Vagina (tissue), 2 donors: ENCODE results near the gene SYNPO. TPM values are rescaled to one million over a fixed set of nuclear protein-coding genes. Genes with fewer than 3 reads are reported as not detected.

ENCODE experiments used
- DNase-seq, 2 donors: peaks; one replicate each; pipeline ENCODE4 v3.0.0-alpha.2; 2017; ENCODE audit errors: extremely low spot score in 2 of 2
- H3K27ac ChIP-seq: fragments of 200-600 bp; sonication (generic); one replicate; pipeline ENCODE4 v1.5.1; 2019
- H3K27me3 ChIP-seq: fragments of 200-600 bp; sonication (generic); one replicate; pipeline ENCODE4 v1.5.1; 2019
- H3K36me3 ChIP-seq, 2 donors: fragments of 200-600 bp; sonication (generic); one replicate each; pipeline ENCODE4 v1.5.1; 2017 to 2019
- H3K4me1 ChIP-seq: fragments of 200-600 bp; sonication (generic); one replicate; pipeline ENCODE4 v1.5.1; 2019
- H3K4me3 ChIP-seq, 2 donors: fragments of 200-600 bp; sonication (generic); 1 replicate in 1 of 2; 2 replicates in 1 of 2; pipeline ENCODE4 v1.5.1; 2016 to 2019
- H3K9me3 ChIP-seq: fragments of 200-600 bp; sonication (generic); one replicate; pipeline ENCODE4 v1.5.1; 2019
- POLR2A ChIP-seq, 2 donors: fragments of 450-650 bp; IDR thresholded peaks; one replicate each; pipeline ENCODE4 v1.6.1; 2017; ENCODE audit warnings: antibody characterized with exemption in 2 of 2, mild to moderate bottlenecking in 2 of 2, moderate library complexity in 2 of 2
- POLR2AphosphoS5 ChIP-seq, 2 donors: sonication (generic); formaldehyde crosslinking; IDR thresholded peaks; one replicate each; pipeline ENCODE4 v1.9.0; 2017; ENCODE audit warnings: antibody characterized with exemption in 2 of 2, mild to moderate bottlenecking in 2 of 2, low read depth in 1 of 2; ENCODE audit not compliant: insufficient read depth in 1 of 2
- intact Hi-C: fragments of 100-400 bp; cut with DNase I; formaldehyde crosslinking; loops from one replicate; pipeline ENCODE4 v1.15.1; 2023
- total RNA-seq: library from RNA; depleted of rRNA; stranded (reverse); fragments of >200 nt; gene quantifications from one replicate; pipeline ENCODE4 v1.2.3, GENCODE V29; 2016
- TF ChIP-seq, protein P1 (sequence below), 3 experiments: fragments of 450-650 bp in 2 of 3; fragments of 200-600 bp in 1 of 3; sonication (generic) in 1 of 3; IDR thresholded peaks; one replicate each; pipeline ENCODE4 v1.5.1; 2017 to 2019; ENCODE audit warnings: antibody characterized with exemption in 3 of 3, mild to moderate bottlenecking in 2 of 3, moderate library complexity in 2 of 3

Gene SYNPO
- total RNA-seq, 1 donor from 2014 or later = 16.7 TPM

DNA sequence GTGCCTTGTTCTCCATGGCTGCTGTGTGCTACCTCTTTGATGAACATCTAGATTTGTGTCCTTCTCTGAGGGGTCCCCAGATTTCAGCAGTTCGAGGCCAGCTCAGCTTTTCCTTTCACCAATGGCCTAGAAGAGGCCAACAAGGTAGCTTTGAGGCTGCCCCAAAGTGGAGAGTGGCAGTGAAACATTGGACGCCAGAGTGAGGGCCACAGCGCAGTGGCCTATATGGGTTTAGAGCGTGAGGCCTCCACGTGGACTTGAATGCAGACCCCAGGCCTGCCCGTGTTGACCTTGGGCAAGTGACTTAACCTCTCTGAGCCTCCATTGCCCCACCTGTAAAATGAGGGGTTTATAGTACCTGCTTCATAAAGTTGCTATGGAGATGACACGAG lies 32.4 kb downstream of the SYNPO start:
- TF ChIP-seq, protein P1, sequence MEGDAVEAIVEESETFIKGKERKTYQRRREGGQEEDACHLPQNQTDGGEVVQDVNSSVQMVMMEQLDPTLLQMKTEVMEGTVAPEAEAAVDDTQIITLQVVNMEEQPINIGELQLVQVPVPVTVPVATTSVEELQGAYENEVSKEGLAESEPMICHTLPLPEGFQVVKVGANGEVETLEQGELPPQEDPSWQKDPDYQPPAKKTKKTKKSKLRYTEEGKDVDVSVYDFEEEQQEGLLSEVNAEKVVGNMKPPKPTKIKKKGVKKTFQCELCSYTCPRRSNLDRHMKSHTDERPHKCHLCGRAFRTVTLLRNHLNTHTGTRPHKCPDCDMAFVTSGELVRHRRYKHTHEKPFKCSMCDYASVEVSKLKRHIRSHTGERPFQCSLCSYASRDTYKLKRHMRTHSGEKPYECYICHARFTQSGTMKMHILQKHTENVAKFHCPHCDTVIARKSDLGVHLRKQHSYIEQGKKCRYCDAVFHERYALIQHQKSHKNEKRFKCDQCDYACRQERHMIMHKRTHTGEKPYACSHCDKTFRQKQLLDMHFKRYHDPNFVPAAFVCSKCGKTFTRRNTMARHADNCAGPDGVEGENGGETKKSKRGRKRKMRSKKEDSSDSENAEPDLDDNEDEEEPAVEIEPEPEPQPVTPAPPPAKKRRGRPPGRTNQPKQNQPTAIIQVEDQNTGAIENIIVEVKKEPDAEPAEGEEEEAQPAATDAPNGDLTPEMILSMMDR (IDR thresholded peaks at IDR 0.05) = no peak
- no peak for TF ChIP-seq POLR2A (IDR thresholded peaks at IDR 0.05)
- no peak for TF ChIP-seq POLR2AphosphoS5 (IDR thresholded peaks at IDR 0.05; ENCODE audit: insufficient read depth in 1 of 2, low read depth in 1 of 2)
- Histone ChIP-seq H3K9me3 (no peaks in the 10 kb centered on the region), H3K27me3 (no peaks in the 10 kb centered on the region), H3K36me3 (no peaks in the 10 kb centered on the region), H3K4me1 (peaks cover 32% of the 10 kb centered on the region), H3K27ac (peak overlapping the region; percentile 65), H3K4me3 (peak overlapping the region; percentile 52 to 63)
- intact Hi-C loops = no loop called here
- DNase-seq = no peak

DNA sequence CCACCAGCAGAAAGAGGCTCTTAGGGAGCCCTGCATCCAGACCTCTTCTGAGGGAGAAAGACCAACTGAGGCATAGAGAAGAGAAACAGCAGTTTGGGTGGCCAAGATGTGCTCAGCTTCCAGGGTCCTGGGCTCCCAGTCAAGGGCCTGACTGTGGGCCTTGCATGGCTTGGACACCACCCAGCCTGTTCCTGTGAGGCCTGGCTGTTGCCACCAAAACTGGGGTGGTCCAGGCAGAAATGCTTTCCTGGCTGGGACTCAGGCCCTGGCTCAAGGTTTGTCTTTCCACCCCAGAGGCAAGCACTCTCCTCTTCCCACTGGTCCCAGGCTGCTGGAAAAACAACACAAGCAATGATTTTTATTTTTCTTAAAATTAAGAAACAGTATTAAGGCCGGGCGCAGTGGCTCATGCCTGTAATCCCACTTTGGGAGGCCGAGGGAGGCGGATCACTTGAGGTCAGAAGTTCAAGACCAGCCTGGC lies 33.9 kb downstream of the SYNPO start:
- no peak for TF ChIP-seq POLR2A (IDR thresholded peaks at IDR 0.05)
- peak in 1 of 2 donors; percentile 9 for TF ChIP-seq POLR2AphosphoS5 (IDR thresholded peaks at IDR 0.05; ENCODE audit: insufficient read depth in 1 of 2, low read depth in 1 of 2)
- DNase-seq = peak in 1 of 2 donors; percentile 89
- intact Hi-C loops = no loop called here

DNA sequence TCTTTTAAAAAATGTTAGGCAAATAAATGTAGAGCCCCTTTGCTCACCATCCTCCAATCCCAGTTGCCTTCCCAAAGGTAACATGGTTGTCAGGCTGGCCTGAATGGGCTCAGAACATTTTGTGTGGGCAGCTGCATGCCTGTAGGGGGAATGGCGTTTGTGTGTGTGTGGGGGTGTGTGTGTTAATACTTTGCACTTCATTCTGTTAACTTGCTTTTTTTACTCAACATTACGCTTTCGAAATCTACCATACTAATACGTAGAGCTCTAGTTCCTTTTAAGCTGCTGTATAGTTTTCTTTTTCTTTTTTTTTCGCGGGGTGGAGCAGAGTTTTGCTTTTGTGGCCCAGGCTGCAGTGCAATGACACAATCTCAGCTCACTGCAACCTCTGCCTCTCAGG lies 34.6 kb downstream of the SYNPO start:
- H3K27ac ChIP-seq = peak overlapping the region; percentile 42
- intact Hi-C loops = no loop called here
- DNase-seq = peak in 1 of 2 donors; percentile 44
- H3K9me3 ChIP-seq = no peaks in the 10 kb centered on the region
- H3K4me3 ChIP-seq = no peak overlapping the region
- H3K27me3 ChIP-seq = no peaks in the 10 kb centered on the region
- H3K36me3 ChIP-seq = no peaks in the 10 kb centered on the region
- no peak for TF ChIP-seq POLR2A (IDR thresholded peaks at IDR 0.05)
- no peak for TF ChIP-seq POLR2AphosphoS5 (IDR thresholded peaks at IDR 0.05; ENCODE audit: insufficient read depth in 1 of 2, low read depth in 1 of 2)
- TF ChIP-seq, protein P1 (IDR thresholded peaks at IDR 0.05) = no peak
- peaks cover 32% of the 10 kb centered on the region for H3K4me1 ChIP-seq

More for the DNA sequence above, 33.9 kb downstream of the SYNPO start:
- Histone ChIP-seq H3K4me3 (no peak overlapping the region), H3K4me1 (peaks cover 32% of the 10 kb centered on the region), H3K36me3 (no peaks in the 10 kb centered on the region), H3K9me3 (no peaks in the 10 kb centered on the region), H3K27me3 (no peaks in the 10 kb centered on the region), H3K27ac (peak overlapping the region; percentile 42)

DNA sequence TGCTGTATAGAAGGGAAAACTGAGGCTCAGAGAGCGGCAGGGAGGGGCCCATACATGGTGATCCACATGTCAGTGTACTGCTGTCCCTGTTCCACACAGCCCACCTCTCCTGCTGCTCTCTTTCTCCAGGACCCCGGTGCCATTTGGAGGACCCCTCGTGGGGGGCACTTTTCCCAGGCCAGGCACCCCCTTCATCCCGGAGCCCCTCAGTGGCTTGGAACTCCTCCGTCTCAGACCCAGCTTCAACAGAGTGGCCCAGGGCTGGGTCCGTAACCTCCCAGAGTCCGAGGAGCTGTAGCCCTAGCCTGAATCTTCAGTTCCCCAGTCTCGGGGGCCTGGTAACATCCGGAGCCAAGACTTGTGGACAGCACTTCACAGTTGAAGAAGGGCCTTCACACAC lies 36.1 kb downstream of the SYNPO start:
- Histone ChIP-seq H3K27me3 (no peaks in the 10 kb centered on the region), H3K27ac (no peak overlapping the region), H3K4me1 (peaks cover 26% of the 10 kb centered on the region), H3K9me3 (no peaks in the 10 kb centered on the region), H3K4me3 (no peak overlapping the region), H3K36me3 (no peaks in the 10 kb centered on the region)
- intact Hi-C loops = no loop called here
- peak in 1 of 2 donors; percentile 10 for DNase-seq
- no peak for TF ChIP-seq POLR2AphosphoS5 (IDR thresholded peaks at IDR 0.05; ENCODE audit: insufficient read depth in 1 of 2, low read depth in 1 of 2)
- TF ChIP-seq, protein P1 (IDR thresholded peaks at IDR 0.05) = no peak
- TF ChIP-seq POLR2A (IDR thresholded peaks at IDR 0.05) = no peak

DNA sequence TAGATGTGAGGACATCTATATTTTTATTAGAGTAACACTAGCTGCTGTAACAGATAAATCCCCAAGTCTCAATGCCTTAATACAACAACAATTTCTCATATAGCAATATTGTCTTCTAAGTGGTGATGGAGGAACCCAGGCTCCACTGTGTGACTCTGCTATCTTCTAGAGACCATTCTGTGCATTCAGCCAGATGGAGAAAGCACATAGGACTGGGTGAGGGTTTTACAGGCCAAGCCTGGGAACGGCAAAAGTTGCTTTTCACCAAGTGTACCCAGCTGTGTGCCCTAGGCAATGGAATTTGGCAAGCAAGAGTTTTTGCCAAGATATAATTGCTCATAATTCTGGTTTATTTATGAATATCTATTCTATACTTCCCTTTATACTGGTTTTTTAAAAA lies 48.7 kb downstream of the SYNPO start:
- Histone ChIP-seq H3K36me3 (peaks cover 0 to 39% of the 10 kb centered on the region in 2 donors), H3K4me1 (no peaks in the 10 kb centered on the region), H3K27ac (no peak overlapping the region), H3K27me3 (no peaks in the 10 kb centered on the region), H3K4me3 (no peak overlapping the region), H3K9me3 (no peaks in the 10 kb centered on the region)
- no peak for TF ChIP-seq POLR2A (IDR thresholded peaks at IDR 0.05)
- no peak for TF ChIP-seq POLR2AphosphoS5 (IDR thresholded peaks at IDR 0.05; ENCODE audit: insufficient read depth in 1 of 2, low read depth in 1 of 2)
- TF ChIP-seq, protein P1 (IDR thresholded peaks at IDR 0.05) = no peak
- DNase-seq = no peak
- intact Hi-C loops = no loop called here
